Choroid plexus epithelial cell (primary cell): Measurements from ENCODE around the gene GRK4.
A peak's percentile ranks its signal among the peaks of the same experiment; 100 is the strongest.

Experiments
- DNase-seq: peaks from one replicate; pipeline ENCODE4 v3.0.0-alpha.2; 2010; ENCODE audit warnings: low read depth
- H3K4me3 ChIP-seq: 2 replicates; pipeline ENCODE4 v1.5.1; 2011; ENCODE audit warnings: low read depth, mild to moderate bottlenecking, control low read depth, low read length, moderate library complexity
- TF ChIP-seq, protein P1 (sequence below): conservative IDR thresholded peaks from 2 replicates; pipeline ENCODE4 v1.5.1; 2011; ENCODE audit warnings: low read depth, mild to moderate bottlenecking, control low read depth, inconsistent platforms, low read length, moderate library complexity

GRK4 gene

DNA sequence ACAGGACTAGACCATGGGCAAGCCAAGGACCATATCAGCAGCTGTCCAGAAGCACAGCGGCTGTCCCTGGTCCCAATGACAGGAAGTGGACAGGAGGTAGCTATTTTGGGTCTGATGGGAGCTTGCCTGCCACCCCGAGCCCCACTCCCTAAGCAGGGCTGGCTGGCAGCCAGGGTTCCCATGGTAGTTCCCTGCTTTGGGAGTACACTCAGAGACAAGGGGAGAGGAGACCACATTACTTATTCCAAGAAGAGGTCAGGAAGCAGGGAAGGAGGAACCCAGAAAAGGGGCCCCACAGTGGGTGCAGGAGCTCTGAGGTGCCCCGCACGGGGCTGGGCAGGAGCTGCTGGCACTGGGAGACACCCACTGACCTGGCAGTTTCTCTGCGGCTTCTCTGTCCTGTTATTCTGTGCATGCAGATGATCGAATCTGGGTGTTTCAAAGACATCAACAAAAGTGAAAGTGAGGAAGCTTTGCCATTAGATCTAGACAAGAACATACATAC lies 74.6 kb downstream of the GRK4 start:
- TF ChIP-seq, protein P1, sequence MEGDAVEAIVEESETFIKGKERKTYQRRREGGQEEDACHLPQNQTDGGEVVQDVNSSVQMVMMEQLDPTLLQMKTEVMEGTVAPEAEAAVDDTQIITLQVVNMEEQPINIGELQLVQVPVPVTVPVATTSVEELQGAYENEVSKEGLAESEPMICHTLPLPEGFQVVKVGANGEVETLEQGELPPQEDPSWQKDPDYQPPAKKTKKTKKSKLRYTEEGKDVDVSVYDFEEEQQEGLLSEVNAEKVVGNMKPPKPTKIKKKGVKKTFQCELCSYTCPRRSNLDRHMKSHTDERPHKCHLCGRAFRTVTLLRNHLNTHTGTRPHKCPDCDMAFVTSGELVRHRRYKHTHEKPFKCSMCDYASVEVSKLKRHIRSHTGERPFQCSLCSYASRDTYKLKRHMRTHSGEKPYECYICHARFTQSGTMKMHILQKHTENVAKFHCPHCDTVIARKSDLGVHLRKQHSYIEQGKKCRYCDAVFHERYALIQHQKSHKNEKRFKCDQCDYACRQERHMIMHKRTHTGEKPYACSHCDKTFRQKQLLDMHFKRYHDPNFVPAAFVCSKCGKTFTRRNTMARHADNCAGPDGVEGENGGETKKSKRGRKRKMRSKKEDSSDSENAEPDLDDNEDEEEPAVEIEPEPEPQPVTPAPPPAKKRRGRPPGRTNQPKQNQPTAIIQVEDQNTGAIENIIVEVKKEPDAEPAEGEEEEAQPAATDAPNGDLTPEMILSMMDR = no peak
- no peak overlapping the region for H3K4me3 ChIP-seq
- DNase-seq = no peak

DNA sequence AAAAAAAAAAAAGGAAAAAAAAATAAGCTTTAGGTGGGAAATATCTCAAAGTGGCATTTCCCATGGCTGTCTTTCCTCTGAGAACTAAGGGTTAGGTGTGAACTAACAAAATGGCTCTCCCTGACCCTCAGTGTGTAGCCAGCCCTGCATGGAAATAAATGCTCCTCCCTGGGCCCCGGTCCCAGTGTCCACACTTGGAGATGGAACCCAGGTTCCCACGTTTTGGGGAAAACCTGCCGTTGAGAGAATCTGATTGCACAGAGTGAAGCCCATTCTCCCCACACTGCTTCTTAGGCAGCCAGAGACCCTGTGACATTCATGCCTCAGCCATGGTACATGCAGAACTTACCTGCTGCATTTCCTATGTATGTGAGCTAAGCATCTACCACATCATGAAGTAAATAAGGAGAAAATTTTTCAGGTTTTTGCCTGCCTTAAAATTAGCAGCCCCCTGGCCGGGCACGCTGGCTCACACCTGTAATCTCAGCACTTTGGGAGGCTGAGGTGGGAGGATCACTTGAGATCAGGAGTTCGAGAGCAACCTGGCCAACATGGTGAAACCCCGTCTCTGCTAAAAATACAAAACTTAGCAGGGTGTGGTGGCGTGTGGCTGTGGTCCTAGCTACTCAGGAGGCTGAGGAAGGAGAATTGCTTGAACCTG lies 76.5 kb downstream of the GRK4 start:
- no peak for DNase-seq
- TF ChIP-seq, protein P1 = no peak

DNA sequence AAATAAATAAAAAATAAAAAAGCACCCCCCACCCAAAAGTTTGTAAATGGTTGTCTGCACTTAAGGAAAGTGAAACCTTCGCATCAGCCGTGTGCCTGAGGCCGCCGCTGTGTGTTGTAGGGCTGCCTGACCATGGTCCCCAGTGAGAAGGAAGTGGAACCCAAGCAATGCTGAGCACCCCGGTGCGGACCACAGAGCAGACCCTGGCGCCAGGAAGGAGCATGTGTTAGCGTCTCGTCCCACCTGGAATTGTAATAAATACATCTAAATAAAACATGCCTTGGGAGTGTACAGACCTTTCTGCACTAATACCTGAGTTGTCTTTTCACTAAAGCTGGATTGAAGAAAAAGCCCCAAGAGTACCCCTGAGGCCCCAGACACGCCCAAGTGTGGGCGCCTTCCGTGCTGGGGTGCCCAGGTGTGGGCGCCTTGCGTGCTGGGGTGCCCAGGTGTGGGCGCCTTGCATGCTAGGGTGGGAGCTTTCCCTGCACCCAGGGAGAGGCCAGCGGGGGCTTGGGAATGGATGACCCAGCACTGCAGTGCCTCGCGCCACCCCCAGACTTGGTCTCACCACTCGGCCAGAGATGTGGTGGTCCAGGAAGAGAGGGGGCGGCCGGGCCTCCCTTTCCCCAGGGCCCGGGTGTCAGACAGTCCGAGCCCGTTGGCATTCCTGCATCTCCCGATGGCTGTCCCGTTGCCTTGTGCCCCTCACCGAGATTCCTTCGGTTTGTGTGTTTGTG lies 77.3 kb downstream of the GRK4 start:
- TF ChIP-seq, protein P1 = no peak
- no peak overlapping the region for H3K4me3 ChIP-seq
- no peak for DNase-seq

More for the DNA sequence above, 76.5 kb downstream of the GRK4 start:
- H3K4me3 ChIP-seq = no peak overlapping the region

DNA sequence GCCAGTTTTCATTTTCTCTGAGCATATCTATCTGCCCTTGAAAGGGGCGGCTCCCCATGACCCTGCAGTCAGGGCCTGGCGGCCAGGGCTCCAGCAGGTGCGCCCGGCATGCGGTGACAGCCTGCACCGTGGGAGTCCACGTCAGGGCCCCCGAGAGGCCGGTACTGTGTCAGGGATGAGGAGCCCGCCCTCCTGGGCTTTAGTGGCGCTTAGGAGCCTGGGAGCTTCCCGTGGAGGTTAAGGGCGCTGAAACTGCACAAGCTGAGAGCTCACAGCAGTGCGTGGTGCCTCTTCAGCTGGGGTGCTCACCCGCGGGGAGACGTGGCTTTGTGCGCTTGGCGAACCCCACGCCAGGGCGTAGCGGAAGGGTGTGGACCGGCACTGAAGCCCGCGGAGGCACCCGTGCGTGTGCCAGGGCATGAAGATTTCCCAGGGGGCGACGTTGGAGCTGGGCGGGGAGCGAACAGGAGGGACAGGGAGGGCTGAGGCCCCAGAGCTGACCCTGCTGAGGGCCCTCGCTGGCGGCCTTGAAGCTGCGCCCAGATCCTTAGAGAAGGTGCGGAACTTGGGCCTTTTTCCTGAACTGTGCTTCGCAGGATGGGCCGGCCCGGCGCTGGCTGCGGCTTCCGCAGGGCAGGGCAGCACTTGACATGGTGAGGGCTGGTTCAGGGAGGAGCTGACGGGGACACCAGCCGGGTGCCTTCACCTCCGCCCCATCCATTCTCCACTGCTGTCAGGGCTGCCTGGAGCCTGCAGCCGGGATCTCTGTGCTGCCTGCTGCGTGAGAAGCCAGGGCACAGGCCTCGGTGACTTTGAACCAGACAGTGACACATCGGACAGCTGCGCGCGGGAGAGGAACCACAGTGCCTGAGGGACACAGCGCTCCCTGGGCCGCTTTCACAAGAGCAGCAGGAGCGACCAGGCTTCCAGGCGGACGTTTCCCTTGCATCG lies 78.1 kb downstream of the GRK4 start:
- TF ChIP-seq, protein P1 = no peak
- peak overlapping the region; percentile 36 for H3K4me3 ChIP-seq
- DNase-seq = peak; percentile 11

DNA sequence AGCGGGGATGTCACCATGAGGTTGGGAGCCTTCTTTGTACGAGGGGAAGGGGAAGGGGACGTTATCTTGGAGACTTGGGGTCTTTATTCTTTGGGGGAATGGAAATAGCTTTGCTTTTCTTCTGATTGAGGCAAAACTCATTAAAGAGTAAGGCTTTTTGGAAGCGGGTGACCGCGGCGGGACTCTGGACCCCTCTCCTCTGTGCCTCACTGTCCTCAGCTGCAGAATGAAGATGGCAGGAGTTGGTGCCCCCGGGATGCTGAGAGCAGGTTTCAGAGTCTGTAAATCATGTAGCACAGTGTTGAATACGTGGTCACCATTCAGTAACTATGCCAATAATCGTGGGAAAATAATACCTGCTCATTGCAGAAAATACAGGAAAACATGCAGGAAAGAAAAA lies 78.9 kb downstream of the GRK4 start:
- no peak overlapping the region for H3K4me3 ChIP-seq
- TF ChIP-seq, protein P1 = no peak
- DNase-seq = no peak

DNA sequence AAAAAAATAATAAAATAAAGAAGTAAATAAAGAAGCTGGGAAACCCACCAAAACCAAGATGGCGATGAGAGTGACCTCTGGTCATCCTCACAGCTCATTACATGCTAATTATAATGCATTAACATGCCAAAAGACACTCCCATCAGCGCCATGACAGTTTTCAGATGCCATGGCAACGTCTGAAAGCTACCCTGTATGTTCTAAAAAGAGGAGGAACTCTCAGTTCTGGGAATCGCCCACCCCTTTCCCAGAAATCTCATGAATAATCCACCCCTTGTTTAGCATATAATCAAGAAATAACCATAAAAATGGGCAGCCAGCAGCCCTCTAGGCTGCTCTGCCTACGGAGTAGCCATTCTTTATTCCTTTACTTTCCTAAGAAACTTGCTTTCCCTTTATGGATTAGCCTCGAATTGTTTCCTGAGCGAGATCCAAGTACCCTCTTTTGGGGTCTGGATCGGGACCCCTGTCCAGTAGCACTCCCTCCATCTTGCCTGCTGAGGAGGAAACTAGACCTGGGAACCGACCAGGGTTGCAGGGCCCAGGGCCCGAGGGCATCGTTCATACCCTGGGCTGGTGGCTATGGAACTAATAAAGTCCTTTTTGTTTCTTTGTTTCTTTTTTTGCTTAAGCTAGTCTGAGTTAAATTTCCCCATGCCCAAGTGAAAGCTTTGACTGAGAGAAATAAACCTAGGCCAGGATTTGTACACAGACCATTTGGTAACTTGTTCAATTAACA lies 80.1 kb downstream of the GRK4 start:
- TF ChIP-seq, protein P1 = no peak
- no peak overlapping the region for H3K4me3 ChIP-seq
- no peak for DNase-seq
